ENCODE measurements around the gene ASTN1. TPM values are rescaled to one million over a fixed set of nuclear protein-coding genes. Genes with fewer than 3 reads are reported as not detected.

ASTN1 gene
- total and polyA plus RNA-seq, 9 of the 15 experiments (the other 6 are each of a cell fraction or from before 2014, with no cell fraction given), result 0.05 to 0.22 (median 0.18) TPM

GRCh38 chr1:176843352-176844297, 320.9 kb downstream of the ASTN1 start (continued):
- TF ChIP-seq, protein P1, sequence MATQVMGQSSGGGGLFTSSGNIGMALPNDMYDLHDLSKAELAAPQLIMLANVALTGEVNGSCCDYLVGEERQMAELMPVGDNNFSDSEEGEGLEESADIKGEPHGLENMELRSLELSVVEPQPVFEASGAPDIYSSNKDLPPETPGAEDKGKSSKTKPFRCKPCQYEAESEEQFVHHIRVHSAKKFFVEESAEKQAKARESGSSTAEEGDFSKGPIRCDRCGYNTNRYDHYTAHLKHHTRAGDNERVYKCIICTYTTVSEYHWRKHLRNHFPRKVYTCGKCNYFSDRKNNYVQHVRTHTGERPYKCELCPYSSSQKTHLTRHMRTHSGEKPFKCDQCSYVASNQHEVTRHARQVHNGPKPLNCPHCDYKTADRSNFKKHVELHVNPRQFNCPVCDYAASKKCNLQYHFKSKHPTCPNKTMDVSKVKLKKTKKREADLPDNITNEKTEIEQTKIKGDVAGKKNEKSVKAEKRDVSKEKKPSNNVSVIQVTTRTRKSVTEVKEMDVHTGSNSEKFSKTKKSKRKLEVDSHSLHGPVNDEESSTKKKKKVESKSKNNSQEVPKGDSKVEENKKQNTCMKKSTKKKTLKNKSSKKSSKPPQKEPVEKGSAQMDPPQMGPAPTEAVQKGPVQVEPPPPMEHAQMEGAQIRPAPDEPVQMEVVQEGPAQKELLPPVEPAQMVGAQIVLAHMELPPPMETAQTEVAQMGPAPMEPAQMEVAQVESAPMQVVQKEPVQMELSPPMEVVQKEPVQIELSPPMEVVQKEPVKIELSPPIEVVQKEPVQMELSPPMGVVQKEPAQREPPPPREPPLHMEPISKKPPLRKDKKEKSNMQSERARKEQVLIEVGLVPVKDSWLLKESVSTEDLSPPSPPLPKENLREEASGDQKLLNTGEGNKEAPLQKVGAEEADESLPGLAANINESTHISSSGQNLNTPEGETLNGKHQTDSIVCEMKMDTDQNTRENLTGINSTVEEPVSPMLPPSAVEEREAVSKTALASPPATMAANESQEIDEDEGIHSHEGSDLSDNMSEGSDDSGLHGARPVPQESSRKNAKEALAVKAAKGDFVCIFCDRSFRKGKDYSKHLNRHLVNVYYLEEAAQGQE (IDR thresholded peaks at IDR 0.05; ENCODE audit: borderline replicate concordance), result peak; percentile 79
- TF ChIP-seq, protein P1 (CRISPR knock-in tag; IDR thresholded peaks at IDR 0.05; ENCODE audit: low read depth), result no peak
- TF ChIP-seq SMC3 (conservative IDR thresholded peaks at IDR 0.05; ENCODE audit: insufficient read depth, low read depth, low read length), result peak; percentile 75
- no peak for TF ChIP-seq MYC (IDR thresholded peaks at IDR 0.05; ENCODE audit: low read depth, low read length)
- TF ChIP-seq MYC (CRISPR knock-in tag; IDR thresholded peaks at IDR 0.05; ENCODE audit: borderline replicate concordance, low read depth), result no peak
- 0 out of 4 replicates have a peak, but pooled peaks of 1 of the 2 experiments have one; percentile 35 for TF ChIP-seq RCOR1 (IDR thresholded peaks at IDR 0.05; ENCODE audit: borderline replicate concordance in 1 of 2, low read depth in 2 of 2, low read length in 2 of 2)
- TF ChIP-seq TAF9B (IDR thresholded peaks at IDR 0.05; ENCODE audit: partially characterized antibody), result no peak
- no peak for TF ChIP-seq CEBPZ (IDR thresholded peaks at IDR 0.05; ENCODE audit: borderline replicate concordance, low read depth, low read length)
- no peak for TF ChIP-seq MYNN (IDR thresholded peaks at IDR 0.05)
- TF ChIP-seq MYNN (CRISPR knock-in tag; IDR thresholded peaks at IDR 0.05), result no peak
- peak; percentile 50 for TF ChIP-seq CEBPB (tag; IDR thresholded peaks at IDR 0.05)
- no peak for TF ChIP-seq PBX2 (CRISPR knock-in tag; IDR thresholded peaks at IDR 0.05; ENCODE audit: low read depth)
- TF ChIP-seq PBX2 (tag; conservative IDR thresholded peaks at IDR 0.05; ENCODE audit: low read depth), result no peak

All from K562 (cell line).